GM23338 (cell line): ENCODE results near the gene CDK5R1.

ENCODE experiments used
- CREB1 ChIP-seq: fragments of 250-450 bp; sonication (Bioruptor Pico); IDR thresholded peaks from 2 replicates; pipeline ENCODE4 v1.5.0; 2020; ENCODE audit warnings: low read depth, mild to moderate bottlenecking, moderate library complexity
- EZH2 ChIP-seq: fragments of 200-600 bp; sonication (generic); IDR thresholded peaks from one replicate; pipeline ENCODE4 v1.8.0; 2017; ENCODE audit warnings: antibody characterized with exemption, mild to moderate bottlenecking, low read depth; ENCODE audit not compliant: unreplicated experiment
- EZH2phosphoT487 ChIP-seq: fragments of 200-600 bp; sonication (generic); IDR thresholded peaks from one replicate; pipeline ENCODE4 v1.8.1; 2018; ENCODE audit warnings: antibody characterized with exemption; ENCODE audit not compliant: unreplicated experiment
- JUNB ChIP-seq: IDR thresholded peaks from one replicate; pipeline ENCODE4 v1.6.1; 2016; ENCODE audit warnings: antibody characterized with exemption; ENCODE audit not compliant: unreplicated experiment
- NANOG ChIP-seq: IDR thresholded peaks from 2 replicates; pipeline ENCODE4 v1.6.1; 2016; ENCODE audit warnings: antibody characterized with exemption, borderline replicate concordance
- POLR2AphosphoS5 ChIP-seq: IDR thresholded peaks from 2 replicates; pipeline ENCODE4 v1.6.1; 2016; ENCODE audit warnings: antibody characterized with exemption, low read depth
- STAT1 ChIP-seq: IDR thresholded peaks from one replicate; pipeline ENCODE4 v1.6.1; 2016; ENCODE audit warnings: antibody characterized with exemption; ENCODE audit not compliant: unreplicated experiment
- TF ChIP-seq, protein P1 (sequence below), 2 experiments: fragments of 200-600 bp in 1 of 2; sonication (generic) in 1 of 2; conservative IDR thresholded peaks; 2 replicates each; pipeline versions ENCODE4 v1.5.1 to v1.6.1; 2016 to 2017; ENCODE audit warnings: antibody characterized with exemption in 2 of 2, low read depth in 2 of 2, mild to moderate bottlenecking in 2 of 2, moderate library complexity in 1 of 2
- TF ChIP-seq, protein P2 (sequence below): IDR thresholded peaks from one replicate; pipeline ENCODE4 v1.6.1; 2018; ENCODE audit warnings: antibody characterized with exemption; ENCODE audit not compliant: unreplicated experiment
- TF ChIP-seq, protein P3 (sequence below): IDR thresholded peaks from 2 replicates; pipeline ENCODE4 v1.6.1; 2016; ENCODE audit warnings: antibody characterized with exemption
- TF ChIP-seq, protein P4 (sequence below): fragments of 250-450 bp; sonication (Bioruptor Pico); IDR thresholded peaks from 2 replicates; pipeline ENCODE4 v1.5.0; 2020; ENCODE audit warnings: mild to moderate bottlenecking, moderate library complexity

DNA sequence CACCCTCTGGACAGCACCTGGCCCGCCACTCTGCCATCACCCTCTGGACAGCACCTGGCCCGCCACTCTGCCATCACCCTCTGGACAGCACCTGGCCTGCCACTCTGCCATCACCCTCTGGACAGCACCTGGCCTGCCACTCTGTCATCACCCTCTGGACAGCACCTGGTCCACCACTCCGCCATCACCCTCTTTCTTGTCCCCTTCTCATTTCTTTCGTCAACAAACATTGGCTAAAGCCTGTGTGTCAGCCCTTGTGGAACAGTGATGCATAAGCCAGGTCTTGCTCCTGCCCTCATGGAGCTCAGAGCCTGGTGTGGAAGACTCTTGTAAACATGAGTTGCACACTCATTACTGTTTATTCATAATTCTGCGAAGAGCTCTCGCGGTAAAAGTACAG is 31.2 kb downstream of the CDK5R1 start:
- TF ChIP-seq, protein P1, sequence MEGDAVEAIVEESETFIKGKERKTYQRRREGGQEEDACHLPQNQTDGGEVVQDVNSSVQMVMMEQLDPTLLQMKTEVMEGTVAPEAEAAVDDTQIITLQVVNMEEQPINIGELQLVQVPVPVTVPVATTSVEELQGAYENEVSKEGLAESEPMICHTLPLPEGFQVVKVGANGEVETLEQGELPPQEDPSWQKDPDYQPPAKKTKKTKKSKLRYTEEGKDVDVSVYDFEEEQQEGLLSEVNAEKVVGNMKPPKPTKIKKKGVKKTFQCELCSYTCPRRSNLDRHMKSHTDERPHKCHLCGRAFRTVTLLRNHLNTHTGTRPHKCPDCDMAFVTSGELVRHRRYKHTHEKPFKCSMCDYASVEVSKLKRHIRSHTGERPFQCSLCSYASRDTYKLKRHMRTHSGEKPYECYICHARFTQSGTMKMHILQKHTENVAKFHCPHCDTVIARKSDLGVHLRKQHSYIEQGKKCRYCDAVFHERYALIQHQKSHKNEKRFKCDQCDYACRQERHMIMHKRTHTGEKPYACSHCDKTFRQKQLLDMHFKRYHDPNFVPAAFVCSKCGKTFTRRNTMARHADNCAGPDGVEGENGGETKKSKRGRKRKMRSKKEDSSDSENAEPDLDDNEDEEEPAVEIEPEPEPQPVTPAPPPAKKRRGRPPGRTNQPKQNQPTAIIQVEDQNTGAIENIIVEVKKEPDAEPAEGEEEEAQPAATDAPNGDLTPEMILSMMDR (conservative IDR thresholded peaks at IDR 0.05; ENCODE audit: low read depth in 2 of 2), result no peak
- no peak for TF ChIP-seq EZH2phosphoT487
- no peak for TF ChIP-seq EZH2
- TF ChIP-seq, protein P2, sequence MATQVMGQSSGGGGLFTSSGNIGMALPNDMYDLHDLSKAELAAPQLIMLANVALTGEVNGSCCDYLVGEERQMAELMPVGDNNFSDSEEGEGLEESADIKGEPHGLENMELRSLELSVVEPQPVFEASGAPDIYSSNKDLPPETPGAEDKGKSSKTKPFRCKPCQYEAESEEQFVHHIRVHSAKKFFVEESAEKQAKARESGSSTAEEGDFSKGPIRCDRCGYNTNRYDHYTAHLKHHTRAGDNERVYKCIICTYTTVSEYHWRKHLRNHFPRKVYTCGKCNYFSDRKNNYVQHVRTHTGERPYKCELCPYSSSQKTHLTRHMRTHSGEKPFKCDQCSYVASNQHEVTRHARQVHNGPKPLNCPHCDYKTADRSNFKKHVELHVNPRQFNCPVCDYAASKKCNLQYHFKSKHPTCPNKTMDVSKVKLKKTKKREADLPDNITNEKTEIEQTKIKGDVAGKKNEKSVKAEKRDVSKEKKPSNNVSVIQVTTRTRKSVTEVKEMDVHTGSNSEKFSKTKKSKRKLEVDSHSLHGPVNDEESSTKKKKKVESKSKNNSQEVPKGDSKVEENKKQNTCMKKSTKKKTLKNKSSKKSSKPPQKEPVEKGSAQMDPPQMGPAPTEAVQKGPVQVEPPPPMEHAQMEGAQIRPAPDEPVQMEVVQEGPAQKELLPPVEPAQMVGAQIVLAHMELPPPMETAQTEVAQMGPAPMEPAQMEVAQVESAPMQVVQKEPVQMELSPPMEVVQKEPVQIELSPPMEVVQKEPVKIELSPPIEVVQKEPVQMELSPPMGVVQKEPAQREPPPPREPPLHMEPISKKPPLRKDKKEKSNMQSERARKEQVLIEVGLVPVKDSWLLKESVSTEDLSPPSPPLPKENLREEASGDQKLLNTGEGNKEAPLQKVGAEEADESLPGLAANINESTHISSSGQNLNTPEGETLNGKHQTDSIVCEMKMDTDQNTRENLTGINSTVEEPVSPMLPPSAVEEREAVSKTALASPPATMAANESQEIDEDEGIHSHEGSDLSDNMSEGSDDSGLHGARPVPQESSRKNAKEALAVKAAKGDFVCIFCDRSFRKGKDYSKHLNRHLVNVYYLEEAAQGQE, result no peak
- TF ChIP-seq CREB1, result no peak
- TF ChIP-seq JUNB, result no peak
- no peak for TF ChIP-seq POLR2AphosphoS5
- TF ChIP-seq NANOG, result no peak
- TF ChIP-seq STAT1, result no peak
- TF ChIP-seq, protein P3, sequence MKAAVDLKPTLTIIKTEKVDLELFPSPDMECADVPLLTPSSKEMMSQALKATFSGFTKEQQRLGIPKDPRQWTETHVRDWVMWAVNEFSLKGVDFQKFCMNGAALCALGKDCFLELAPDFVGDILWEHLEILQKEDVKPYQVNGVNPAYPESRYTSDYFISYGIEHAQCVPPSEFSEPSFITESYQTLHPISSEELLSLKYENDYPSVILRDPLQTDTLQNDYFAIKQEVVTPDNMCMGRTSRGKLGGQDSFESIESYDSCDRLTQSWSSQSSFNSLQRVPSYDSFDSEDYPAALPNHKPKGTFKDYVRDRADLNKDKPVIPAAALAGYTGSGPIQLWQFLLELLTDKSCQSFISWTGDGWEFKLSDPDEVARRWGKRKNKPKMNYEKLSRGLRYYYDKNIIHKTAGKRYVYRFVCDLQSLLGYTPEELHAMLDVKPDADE, result no peak
- TF ChIP-seq, protein P4, sequence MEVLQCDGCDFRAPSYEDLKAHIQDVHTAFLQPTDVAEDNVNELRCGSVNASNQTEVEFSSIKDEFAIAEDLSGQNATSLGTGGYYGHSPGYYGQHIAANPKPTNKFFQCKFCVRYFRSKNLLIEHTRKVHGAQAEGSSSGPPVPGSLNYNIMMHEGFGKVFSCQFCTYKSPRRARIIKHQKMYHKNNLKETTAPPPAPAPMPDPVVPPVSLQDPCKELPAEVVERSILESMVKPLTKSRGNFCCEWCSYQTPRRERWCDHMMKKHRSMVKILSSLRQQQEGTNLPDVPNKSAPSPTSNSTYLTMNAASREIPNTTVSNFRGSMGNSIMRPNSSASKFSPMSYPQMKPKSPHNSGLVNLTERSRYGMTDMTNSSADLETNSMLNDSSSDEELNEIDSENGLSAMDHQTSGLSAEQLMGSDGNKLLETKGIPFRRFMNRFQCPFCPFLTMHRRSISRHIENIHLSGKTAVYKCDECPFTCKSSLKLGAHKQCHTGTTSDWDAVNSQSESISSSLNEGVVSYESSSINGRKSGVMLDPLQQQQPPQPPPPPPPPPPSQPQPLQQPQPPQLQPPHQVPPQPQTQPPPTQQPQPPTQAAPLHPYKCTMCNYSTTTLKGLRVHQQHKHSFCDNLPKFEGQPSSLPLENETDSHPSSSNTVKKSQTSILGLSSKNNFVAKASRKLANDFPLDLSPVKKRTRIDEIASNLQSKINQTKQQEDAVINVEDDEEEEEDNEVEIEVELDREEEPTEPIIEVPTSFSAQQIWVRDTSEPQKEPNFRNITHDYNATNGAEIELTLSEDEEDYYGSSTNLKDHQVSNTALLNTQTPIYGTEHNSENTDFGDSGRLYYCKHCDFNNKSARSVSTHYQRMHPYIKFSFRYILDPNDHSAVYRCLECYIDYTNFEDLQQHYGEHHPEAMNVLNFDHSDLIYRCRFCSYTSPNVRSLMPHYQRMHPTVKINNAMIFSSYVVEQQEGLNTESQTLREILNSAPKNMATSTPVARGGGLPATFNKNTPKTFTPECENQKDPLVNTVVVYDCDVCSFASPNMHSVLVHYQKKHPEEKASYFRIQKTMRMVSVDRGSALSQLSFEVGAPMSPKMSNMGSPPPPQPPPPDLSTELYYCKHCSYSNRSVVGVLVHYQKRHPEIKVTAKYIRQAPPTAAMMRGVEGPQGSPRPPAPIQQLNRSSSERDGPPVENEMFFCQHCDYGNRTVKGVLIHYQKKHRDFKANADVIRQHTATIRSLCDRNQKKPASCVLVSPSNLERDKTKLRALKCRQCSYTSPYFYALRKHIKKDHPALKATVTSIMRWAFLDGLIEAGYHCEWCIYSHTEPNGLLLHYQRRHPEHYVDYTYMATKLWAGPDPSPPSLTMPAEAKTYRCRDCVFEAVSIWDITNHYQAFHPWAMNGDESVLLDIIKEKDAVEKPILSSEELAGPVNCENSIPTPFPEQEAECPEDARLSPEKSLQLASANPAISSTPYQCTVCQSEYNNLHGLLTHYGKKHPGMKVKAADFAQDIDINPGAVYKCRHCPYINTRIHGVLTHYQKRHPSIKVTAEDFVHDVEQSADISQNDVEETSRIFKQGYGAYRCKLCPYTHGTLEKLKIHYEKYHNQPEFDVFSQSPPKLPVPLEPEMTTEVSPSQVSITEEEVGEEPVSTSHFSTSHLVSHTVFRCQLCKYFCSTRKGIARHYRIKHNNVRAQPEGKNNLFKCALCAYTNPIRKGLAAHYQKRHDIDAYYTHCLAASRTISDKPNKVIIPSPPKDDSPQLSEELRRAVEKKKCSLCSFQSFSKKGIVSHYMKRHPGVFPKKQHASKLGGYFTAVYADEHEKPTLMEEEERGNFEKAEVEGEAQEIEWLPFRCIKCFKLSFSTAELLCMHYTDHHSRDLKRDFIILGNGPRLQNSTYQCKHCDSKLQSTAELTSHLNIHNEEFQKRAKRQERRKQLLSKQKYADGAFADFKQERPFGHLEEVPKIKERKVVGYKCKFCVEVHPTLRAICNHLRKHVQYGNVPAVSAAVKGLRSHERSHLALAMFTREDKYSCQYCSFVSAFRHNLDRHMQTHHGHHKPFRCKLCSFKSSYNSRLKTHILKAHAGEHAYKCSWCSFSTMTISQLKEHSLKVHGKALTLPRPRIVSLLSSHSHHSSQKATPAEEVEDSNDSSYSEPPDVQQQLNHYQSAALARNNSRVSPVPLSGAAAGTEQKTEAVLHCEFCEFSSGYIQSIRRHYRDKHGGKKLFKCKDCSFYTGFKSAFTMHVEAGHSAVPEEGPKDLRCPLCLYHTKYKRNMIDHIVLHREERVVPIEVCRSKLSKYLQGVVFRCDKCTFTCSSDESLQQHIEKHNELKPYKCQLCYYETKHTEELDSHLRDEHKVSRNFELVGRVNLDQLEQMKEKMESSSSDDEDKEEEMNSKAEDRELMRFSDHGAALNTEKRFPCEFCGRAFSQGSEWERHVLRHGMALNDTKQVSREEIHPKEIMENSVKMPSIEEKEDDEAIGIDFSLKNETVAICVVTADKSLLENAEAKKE (CRISPR knock-in tag), result no peak
